Testis (tissue), 3 donors: ENCODE data around the gene CIB4. TPM values are rescaled to one million over a fixed set of nuclear protein-coding genes. Genes with fewer than 3 reads are reported as not detected.
"Not testable (repeated sequence)": the region's sequence is repeated elsewhere in the genome, so short reads cannot be mapped to it uniquely, and the experiment has no call there.

Experiments
- DNase-seq: peaks from one replicate; pipeline ENCODE4 v3.0.0-alpha.2; 2019
- H3K27ac ChIP-seq, 2 donors: fragments of 200-600 bp; sonication (generic); one replicate each; pipeline ENCODE4 v1.5.1; 2019
- H3K27me3 ChIP-seq: fragments of 200-600 bp; sonication (generic); one replicate; pipeline ENCODE4 v1.5.1; 2019
- H3K36me3 ChIP-seq: fragments of 200-600 bp; sonication (generic); one replicate; pipeline ENCODE4 v1.5.1; 2017; ENCODE audit warnings: low read depth; ENCODE audit errors: missing control alignments
- H3K4me1 ChIP-seq: fragments of 200-600 bp; sonication (generic); one replicate; pipeline ENCODE4 v1.5.1; 2019
- H3K4me3 ChIP-seq, 2 donors: fragments of 200-600 bp; sonication (generic); one replicate each; pipeline ENCODE4 v1.5.1; 2017 to 2019
- H3K9me3 ChIP-seq: fragments of 200-600 bp; sonication (generic); one replicate; pipeline ENCODE4 v1.5.1; 2017
- POLR2A ChIP-seq: fragments of 450-650 bp; IDR thresholded peaks from one replicate; pipeline ENCODE4 v1.6.1; 2017; ENCODE audit warnings: antibody characterized with exemption, mild to moderate bottlenecking, moderate library complexity
- WGBS, 2 donors: methylation state at CpG; one replicate each; pipeline ENCODE4 v1.1.5; 2018; 5-methylcytosine and 5-hydroxymethylcytosine counted together
- intact Hi-C: fragments of 100-400 bp; cut with DNase I; formaldehyde crosslinking; loops from one replicate; pipeline ENCODE4 v1.15.1; 2023; ENCODE audit warnings: low total_unique reads
- polyA plus RNA-seq: library from polyadenylated mRNA; stranded (reverse); fragments of 350-450 nt; fragmentation: Illumina TruSeq; extraction: RNeasy Lipid Tissue Mini Kit (QIAGEN cat#74804); gene quantifications from one replicate; pipeline ENCODE4 v1.2.3, GENCODE V29; 2014; ENCODE audit warnings: low read depth, low replicate concordance; ENCODE audit not compliant: insufficient read depth
- total RNA-seq, 2 donors: library from RNA; depleted of rRNA; stranded (reverse); fragments of >200 nt; gene quantifications; one replicate each; pipeline ENCODE4 v1.2.3, GENCODE V29; 2016
- TF ChIP-seq, protein P1 (sequence below), 3 experiments: fragments of 450-650 bp in 2 of 3; fragments of 200-600 bp in 1 of 3; sonication (generic) in 1 of 3; IDR thresholded peaks; one replicate each; pipeline ENCODE4 v1.5.1; 2016 to 2019; ENCODE audit warnings: antibody characterized with exemption in 3 of 3, mild to moderate bottlenecking in 2 of 3, moderate library complexity in 1 of 3

Gene CIB4
- total and polyA plus RNA-seq, 3 donors from 2014 or later: 7.5 to 30.6 (median 8.7) TPM

DNA sequence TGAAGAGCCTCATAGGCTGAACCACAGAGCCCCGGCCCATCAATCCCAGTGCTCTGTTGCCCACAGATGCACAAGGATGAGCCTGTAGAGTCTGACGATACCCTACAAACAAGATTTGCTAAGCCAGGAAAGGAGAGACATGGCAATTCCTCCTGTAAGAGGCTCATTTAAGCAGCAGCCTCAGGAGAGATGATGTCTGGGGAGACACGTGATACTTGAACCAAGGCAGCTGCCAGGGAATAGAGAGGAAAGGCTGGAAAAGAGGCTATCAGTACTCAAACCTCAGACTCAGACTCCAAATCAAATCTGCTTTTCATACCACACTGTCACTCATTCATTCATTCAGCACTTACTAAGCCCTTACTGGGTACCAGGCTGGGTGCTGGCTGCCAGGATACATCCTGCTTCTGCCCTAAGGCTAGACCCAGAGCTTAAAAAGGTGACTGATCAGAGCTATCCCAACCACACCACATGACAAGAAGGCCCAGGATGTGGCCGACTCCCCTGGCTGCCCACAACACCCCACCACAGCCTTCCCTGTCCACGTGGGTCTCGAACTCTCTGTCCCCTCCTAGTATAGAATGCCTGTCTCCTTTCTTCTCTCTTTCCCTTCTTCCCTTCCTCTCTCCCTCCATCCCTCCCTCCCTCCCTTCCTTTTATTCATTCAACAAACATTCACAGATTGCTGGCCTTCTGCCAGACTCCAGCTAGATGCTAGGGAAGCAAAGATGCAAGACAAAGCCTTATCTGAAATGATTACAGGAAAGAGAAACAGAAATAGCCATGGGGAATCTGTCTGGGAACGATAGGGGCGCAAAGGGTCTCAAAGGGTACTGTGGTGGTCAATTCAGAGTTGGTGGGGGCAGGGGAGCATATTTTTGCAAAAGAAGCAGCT lies 27.9 kb upstream of the CIB4 start:
- Histone ChIP-seq H3K9me3 (no peaks in the 10 kb centered on the region), H3K4me3 (no peak overlapping the region), H3K27me3 (no peaks in the 10 kb centered on the region), H3K4me1 (no peaks in the 10 kb centered on the region), H3K36me3 (no peaks in the 10 kb centered on the region), H3K27ac (no peak overlapping the region)
- 72% methylated on average over 8 of the region's 8 CpGs for WGBS, 2 donors
- TF ChIP-seq, protein P1, sequence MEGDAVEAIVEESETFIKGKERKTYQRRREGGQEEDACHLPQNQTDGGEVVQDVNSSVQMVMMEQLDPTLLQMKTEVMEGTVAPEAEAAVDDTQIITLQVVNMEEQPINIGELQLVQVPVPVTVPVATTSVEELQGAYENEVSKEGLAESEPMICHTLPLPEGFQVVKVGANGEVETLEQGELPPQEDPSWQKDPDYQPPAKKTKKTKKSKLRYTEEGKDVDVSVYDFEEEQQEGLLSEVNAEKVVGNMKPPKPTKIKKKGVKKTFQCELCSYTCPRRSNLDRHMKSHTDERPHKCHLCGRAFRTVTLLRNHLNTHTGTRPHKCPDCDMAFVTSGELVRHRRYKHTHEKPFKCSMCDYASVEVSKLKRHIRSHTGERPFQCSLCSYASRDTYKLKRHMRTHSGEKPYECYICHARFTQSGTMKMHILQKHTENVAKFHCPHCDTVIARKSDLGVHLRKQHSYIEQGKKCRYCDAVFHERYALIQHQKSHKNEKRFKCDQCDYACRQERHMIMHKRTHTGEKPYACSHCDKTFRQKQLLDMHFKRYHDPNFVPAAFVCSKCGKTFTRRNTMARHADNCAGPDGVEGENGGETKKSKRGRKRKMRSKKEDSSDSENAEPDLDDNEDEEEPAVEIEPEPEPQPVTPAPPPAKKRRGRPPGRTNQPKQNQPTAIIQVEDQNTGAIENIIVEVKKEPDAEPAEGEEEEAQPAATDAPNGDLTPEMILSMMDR (IDR thresholded peaks at IDR 0.05): no peak
- no peak for TF ChIP-seq POLR2A
- no peak for DNase-seq
- intact Hi-C loops: no loop called here

DNA sequence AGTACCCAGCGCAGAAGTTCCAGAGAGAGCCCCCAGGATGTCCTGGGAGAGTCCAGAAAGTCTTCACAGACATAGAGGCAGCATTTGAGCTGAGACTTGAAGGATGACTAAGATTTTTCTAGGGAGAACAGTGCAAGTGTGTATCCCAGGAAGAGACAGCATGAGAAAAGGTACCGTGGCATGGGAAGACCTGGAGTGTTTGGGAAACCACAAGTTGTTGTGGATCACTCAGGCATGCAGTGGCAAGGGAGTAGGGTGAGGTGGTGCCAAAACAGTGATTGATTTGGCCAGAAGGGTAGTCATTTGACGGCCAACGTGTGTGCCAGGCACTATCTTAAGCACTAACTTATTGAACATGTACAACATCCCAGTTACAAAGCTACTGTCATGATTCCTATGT lies 26.9 kb upstream of the CIB4 start:
- no peak for DNase-seq
- H3K9me3 ChIP-seq: no peaks in the 10 kb centered on the region
- no peak overlapping the region for H3K27ac ChIP-seq
- 91 to 95% methylated on average over 4 of the region's 4 CpGs for WGBS, 2 donors
- H3K4me3 ChIP-seq: no peak overlapping the region
- H3K4me1 ChIP-seq: no peaks in the 10 kb centered on the region
- intact Hi-C loops: no loop called here
- H3K27me3 ChIP-seq: no peaks in the 10 kb centered on the region
- no peaks in the 10 kb centered on the region for H3K36me3 ChIP-seq
- TF ChIP-seq, protein P1 (IDR thresholded peaks at IDR 0.05): no peak
- no peak for TF ChIP-seq POLR2A

DNA sequence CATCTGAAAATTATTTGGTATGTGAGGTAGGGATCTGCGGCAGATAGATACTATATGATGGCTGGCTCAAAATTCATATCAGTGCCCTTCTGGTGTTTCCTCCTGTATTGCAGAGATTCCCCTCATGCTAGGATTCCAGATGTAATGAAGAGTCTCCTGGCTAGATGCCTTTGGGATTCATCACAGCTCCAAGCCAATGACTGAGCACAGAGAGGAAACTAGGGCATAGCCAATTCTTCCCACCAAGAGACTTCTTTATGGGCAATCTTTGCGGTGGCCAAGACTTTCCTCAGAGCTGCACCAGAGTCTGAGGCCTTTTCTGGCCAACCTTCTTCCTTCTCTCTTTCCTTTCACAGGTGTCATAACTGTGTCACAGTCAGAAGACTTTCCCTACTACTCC lies 25.5 kb upstream of the CIB4 start:
- H3K27me3 ChIP-seq: no peaks in the 10 kb centered on the region
- DNase-seq: no peak
- TF ChIP-seq, protein P1 (IDR thresholded peaks at IDR 0.05): no peak
- TF ChIP-seq POLR2A: no peak
- H3K4me3 ChIP-seq: no peak overlapping the region
- H3K4me1 ChIP-seq: no peaks in the 10 kb centered on the region
- no peaks in the 10 kb centered on the region for H3K36me3 ChIP-seq
- intact Hi-C loops: no loop called here
- no peak overlapping the region for H3K27ac ChIP-seq
- 61 to 90% methylated on average over 2 of the region's 2 CpGs for WGBS, 2 donors
- no peaks in the 10 kb centered on the region for H3K9me3 ChIP-seq

DNA sequence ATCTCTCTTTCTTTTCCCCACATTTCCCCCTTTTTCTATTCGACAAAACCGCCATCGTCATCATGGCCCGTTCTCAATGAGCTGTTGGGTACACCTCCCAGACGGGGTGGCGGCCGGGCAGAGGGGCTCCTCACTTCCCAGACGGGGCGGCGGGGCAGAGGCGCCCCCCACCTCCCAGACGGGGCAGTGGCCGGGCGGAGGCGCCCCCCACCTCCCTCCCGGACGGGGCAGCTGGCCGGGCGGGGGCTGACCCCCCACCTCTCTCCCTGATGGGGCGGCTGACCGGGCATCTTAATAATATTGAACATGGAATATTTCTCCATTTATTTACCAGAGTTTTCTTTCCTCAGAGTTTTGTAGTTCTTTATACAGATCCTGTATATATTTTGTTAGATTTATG lies 24.1 kb upstream of the CIB4 start:
- intact Hi-C loops, DNase-seq, H3K4me3 ChIP-seq, H3K36me3 ChIP-seq, H3K4me1 ChIP-seq, H3K9me3 ChIP-seq, H3K27me3 ChIP-seq, H3K27ac ChIP-seq: not testable (repeated sequence)
- 70 to 78% methylated on average over 14 to 21 of the region's 21 CpGs for WGBS, 2 donors

DNA sequence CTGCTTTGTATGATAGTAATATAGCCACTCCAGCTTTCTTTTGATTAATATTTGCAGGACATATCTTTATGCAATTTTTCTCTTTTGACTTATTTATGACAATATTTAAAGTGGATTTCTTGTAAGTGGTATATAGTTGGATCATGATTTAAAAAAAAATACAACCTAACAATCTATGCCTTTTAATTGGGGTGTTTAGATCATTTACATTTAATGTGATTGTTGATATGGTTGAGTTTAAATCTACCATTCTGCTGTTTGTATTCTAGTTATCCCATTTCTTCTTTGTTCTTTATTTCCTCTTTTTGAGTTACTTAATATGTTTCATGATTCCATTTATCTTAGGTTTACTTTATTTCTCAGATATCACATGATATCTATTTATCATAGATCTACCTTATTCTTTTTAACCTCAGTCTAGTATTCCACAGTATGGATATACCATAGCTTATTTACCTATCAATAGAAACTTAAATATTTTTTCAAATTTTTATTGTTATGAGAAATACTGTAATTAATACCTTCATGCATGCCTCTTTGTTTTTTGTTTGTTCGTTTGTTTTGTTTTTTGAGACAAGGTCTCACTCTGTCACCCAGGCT lies 19.3 kb upstream of the CIB4 start:
- H3K4me1 ChIP-seq: no peaks in the 10 kb centered on the region
- DNase-seq: no peak
- H3K27me3 ChIP-seq: no peaks in the 10 kb centered on the region
- H3K9me3 ChIP-seq: no peaks in the 10 kb centered on the region
- TF ChIP-seq POLR2A: no peak
- TF ChIP-seq, protein P1 (IDR thresholded peaks at IDR 0.05): no peak
- H3K4me3 ChIP-seq: no peak overlapping the region
- intact Hi-C loops: no loop called here
- no peaks in the 10 kb centered on the region for H3K36me3 ChIP-seq
- WGBS, 2 donors: 95% methylated on average over 1 of the region's 1 CpG
- no peak overlapping the region for H3K27ac ChIP-seq
